Transverse colon (tissue), 4 donors: ENCODE measurements around the gene LRP8. TPM values are rescaled to one million over a fixed set of nuclear protein-coding genes. Genes with fewer than 3 reads are reported as not detected.

Experiments
- DNase-seq: peaks from one replicate; pipeline ENCODE4 v3.0.0-alpha.2; 2019
- H3K27ac ChIP-seq, 4 donors: fragments of 200-600 bp; sonication (generic); 2 replicates each; pipeline ENCODE4 v1.5.1; 2016 to 2018; ENCODE audit warnings: inconsistent platforms in 4 of 4
- H3K27me3 ChIP-seq: fragments of 200-600 bp; sonication (generic); 2 replicates; pipeline ENCODE4 v1.5.1; 2017; ENCODE audit warnings: inconsistent platforms
- H3K36me3 ChIP-seq, 4 donors: fragments of 200-600 bp; sonication (generic); 2 replicates each; pipeline ENCODE4 v1.5.1; 2017 to 2019; ENCODE audit warnings: inconsistent platforms in 4 of 4
- H3K4me1 ChIP-seq, 4 donors: fragments of 200-600 bp; sonication (generic); 2 replicates each; pipeline ENCODE4 v1.5.1; 2017 to 2020; ENCODE audit warnings: inconsistent platforms in 4 of 4
- H3K4me3 ChIP-seq, 4 donors: fragments of 200-600 bp; sonication (generic); 1 replicate in 1 of 4; 2 replicates in 3 of 4; pipeline versions ENCODE4 v1.5.1 to v1.6.1; 2017 to 2019; ENCODE audit warnings: inconsistent platforms in 4 of 4
- H3K9me3 ChIP-seq, 2 donors: fragments of 200-600 bp; sonication (generic); 2 replicates each; pipeline ENCODE4 v1.5.1; 2017 to 2019; ENCODE audit warnings: inconsistent platforms in 2 of 2
- CTCF ChIP-seq, 5 experiments: fragments of 200-600 bp in 3 of 5; fragments of 450-650 bp in 2 of 5; sonication (generic) in 3 of 5; IDR thresholded peaks; 1 replicate in 2 of 5; 2 replicates in 3 of 5; pipeline ENCODE4 v1.5.1; 2016 to 2017; ENCODE audit warnings: antibody characterized with exemption in 5 of 5, inconsistent platforms in 3 of 5, mild to moderate bottlenecking in 2 of 5, moderate library complexity in 1 of 5
- EP300 ChIP-seq: sonication (generic); formaldehyde crosslinking; IDR thresholded peaks from one replicate; pipeline ENCODE4 v1.6.1; 2017; ENCODE audit warnings: antibody characterized with exemption, low read depth
- POLR2A ChIP-seq: fragments of 450-650 bp; IDR thresholded peaks from one replicate; pipeline ENCODE4 v1.6.1; 2016; ENCODE audit warnings: antibody characterized with exemption, mild to moderate bottlenecking, moderate library complexity
- POLR2AphosphoS5 ChIP-seq, 3 donors: sonication (generic); formaldehyde crosslinking; IDR thresholded peaks; one replicate each; pipeline ENCODE4 v1.6.1; 2016; ENCODE audit warnings: antibody characterized with exemption in 3 of 3
- WGBS, 2 donors: methylation state at CpG; one replicate each; pipeline ENCODE4 v1.1.5; 2018; ENCODE audit warnings: low coverage in 1 of 2; 5-methylcytosine and 5-hydroxymethylcytosine counted together
- in situ Hi-C, 4 donors: fragments of 200-750 bp; cut with MboI; loops; one replicate each; pipeline versions ENCODE4 v1.15.0 to v1.15.1; 2017; ENCODE audit warnings: low sequenced_read_pairs in 3 of 4, low pct_ligation_motif_present in 1 of 4, low pct_unique_long_range_greater_than_20kb in 1 of 4
- intact Hi-C: fragments of 100-400 bp; cut with DNase I; formaldehyde crosslinking; loops from one replicate; pipeline ENCODE4 v1.15.1; 2023; ENCODE audit warnings: low total_unique reads
- total RNA-seq, 4 donors: library from RNA; depleted of rRNA; stranded (reverse); fragments of >200 nt; gene quantifications; one replicate each; pipeline ENCODE4 v1.1.0, GENCODE V29; 2016

Gene LRP8
- total RNA-seq, 4 donors from 2014 or later: 0.37 to 10.7 (median 1.4) TPM

- no peak overlapping the region for H3K4me3 ChIP-seq
- H3K27me3 ChIP-seq: no peaks in the 10 kb centered on the region
- in situ Hi-C loops: loop anchor here in 1 of 4 donors (25.0 kb wide), 1 partner anchor 468 kb away; no protein-coding TSS in a partner anchor
- H3K36me3 ChIP-seq: no peaks in the 10 kb centered on the region
- peaks cover 5 to 25% (median 22%) of the 10 kb centered on the region in 4 donors for H3K4me1 ChIP-seq
- WGBS, 2 donors: 85% methylated on average over 3 of the region's 3 CpGs; no CpG with 5 or more reads in 1 of the 2 donors
- no peak for DNase-seq
- no peak for TF ChIP-seq POLR2AphosphoS5 (IDR thresholded peaks at IDR 0.05)
- TF ChIP-seq POLR2A: no peak
- no peak for TF ChIP-seq CTCF (IDR thresholded peaks at IDR 0.05)
- no peak for TF ChIP-seq EP300
- no peak overlapping the region for H3K27ac ChIP-seq
- no peaks in the 10 kb centered on the region for H3K9me3 ChIP-seq
- intact Hi-C loops: no loop called here
Measured at GRCh38 chr1:53294061-53294460, 33.8 kb downstream of the LRP8 start.

GRCh38 chr1:53293123-53293522 lies 34.7 kb downstream of the LRP8 start:
- WGBS, 2 donors: 46% methylated on average over 2 of the region's 2 CpGs; no CpG with 5 or more reads in 1 of the 2 donors
- Histone ChIP-seq H3K27me3 (no peaks in the 10 kb centered on the region), H3K4me3 (no peak overlapping the region), H3K36me3 (no peaks in the 10 kb centered on the region), H3K4me1 (peaks cover 5 to 25% (median 22%) of the 10 kb centered on the region in 4 donors), H3K9me3 (no peaks in the 10 kb centered on the region), H3K27ac (no peak overlapping the region)
- no peak for TF ChIP-seq EP300
- TF ChIP-seq POLR2AphosphoS5 (IDR thresholded peaks at IDR 0.05): no peak
- TF ChIP-seq CTCF (IDR thresholded peaks at IDR 0.05): no peak
- TF ChIP-seq POLR2A: no peak
- intact Hi-C loops: no loop called here
- in situ Hi-C loops: loop anchor here in 1 of 4 donors (25.0 kb wide), 1 partner anchor 469 kb away; no protein-coding TSS in a partner anchor
- no peak for DNase-seq

GRCh38 chr1:53292690-53293089 lies 35.2 kb downstream of the LRP8 start:
- 54 to 60% methylated on average over 1 to 2 of the region's 2 CpGs for WGBS, 2 donors
- H3K36me3 ChIP-seq: no peaks in the 10 kb centered on the region
- DNase-seq: no peak
- H3K4me1 ChIP-seq: peaks cover 5 to 25% (median 22%) of the 10 kb centered on the region in 4 donors
- no peaks in the 10 kb centered on the region for H3K9me3 ChIP-seq
- intact Hi-C loops (no loop called here), in situ Hi-C loops (loop anchor here in 1 of 4 donors (25.0 kb wide), 1 partner anchor 470 kb away; no protein-coding TSS in a partner anchor)
- H3K4me3 ChIP-seq: no peak overlapping the region
- H3K27ac ChIP-seq: no peak overlapping the region
- H3K27me3 ChIP-seq: no peaks in the 10 kb centered on the region
- TF ChIP-seq EP300 (no peak), POLR2AphosphoS5 (IDR thresholded peaks at IDR 0.05) (no peak), POLR2A (no peak), CTCF (IDR thresholded peaks at IDR 0.05) (no peak)

- DNase-seq: no peak
- no peak for TF ChIP-seq CTCF (IDR thresholded peaks at IDR 0.05)
- no peak for TF ChIP-seq POLR2AphosphoS5 (IDR thresholded peaks at IDR 0.05)
- no peak for TF ChIP-seq POLR2A
- TF ChIP-seq EP300: no peak
- Histone ChIP-seq H3K27ac (no peak overlapping the region), H3K4me3 (no peak overlapping the region), H3K27me3 (no peaks in the 10 kb centered on the region), H3K9me3 (no peaks in the 10 kb centered on the region), H3K4me1 (peaks cover 5 to 24% (median 20%) of the 10 kb centered on the region in 4 donors), H3K36me3 (no peaks in the 10 kb centered on the region)
- in situ Hi-C loops (loop anchor here in 1 of 4 donors (25.0 kb wide), 1 partner anchor 471 kb away; no protein-coding TSS in a partner anchor), intact Hi-C loops (no loop called here)
- WGBS, 2 donors: 100% methylated on average over 2 of the region's 2 CpGs; no CpG with 5 or more reads in 1 of the 2 donors
Measured at GRCh38 chr1:53291574-53291973, 36.3 kb downstream of the LRP8 start.
